HG02610 (cell line): ENCODE results near the gene SLC25A30.
"Not testable (repeated sequence)": the region's sequence is repeated elsewhere in the genome, so short reads cannot be mapped to it uniquely, and the experiment has no call there.

Source experiments
- ATAC-seq: cut with Tn5 transposase; IDR thresholded peaks from one replicate; pipeline ENCODE4 v1.9.1; 2021; ENCODE audit warnings: mild to moderate bottlenecking, moderate library complexity; ENCODE audit not compliant: unreplicated experiment

The SLC25A30 gene

GRCh38 chr13:45369116-45369515 lies 49.1 kb downstream of the SLC25A30 start:
- ATAC-seq: no peak

GRCh38 chr13:45368571-45368970 lies 49.6 kb downstream of the SLC25A30 start:
- ATAC-seq: no peak

DNA sequence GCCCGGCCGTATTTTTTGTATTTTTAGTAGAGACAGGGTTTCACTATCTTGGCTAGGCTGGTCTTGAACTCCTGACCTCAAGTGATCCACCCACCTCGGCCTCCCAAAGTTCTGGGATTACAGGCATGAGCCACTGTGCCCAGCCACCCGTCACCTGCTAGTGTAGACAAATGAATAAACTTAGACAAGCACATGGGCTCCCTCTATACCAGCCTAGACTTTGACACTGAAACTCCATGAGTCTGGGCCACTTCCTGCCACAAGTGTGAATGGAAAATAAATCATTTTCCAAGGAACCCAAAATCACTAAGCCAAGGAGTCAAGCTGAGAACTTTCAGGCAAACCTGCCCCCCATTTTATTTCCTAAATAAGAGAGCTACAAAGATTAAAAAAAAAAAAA lies 50.2 kb downstream of the SLC25A30 start:
- no peak for ATAC-seq

DNA sequence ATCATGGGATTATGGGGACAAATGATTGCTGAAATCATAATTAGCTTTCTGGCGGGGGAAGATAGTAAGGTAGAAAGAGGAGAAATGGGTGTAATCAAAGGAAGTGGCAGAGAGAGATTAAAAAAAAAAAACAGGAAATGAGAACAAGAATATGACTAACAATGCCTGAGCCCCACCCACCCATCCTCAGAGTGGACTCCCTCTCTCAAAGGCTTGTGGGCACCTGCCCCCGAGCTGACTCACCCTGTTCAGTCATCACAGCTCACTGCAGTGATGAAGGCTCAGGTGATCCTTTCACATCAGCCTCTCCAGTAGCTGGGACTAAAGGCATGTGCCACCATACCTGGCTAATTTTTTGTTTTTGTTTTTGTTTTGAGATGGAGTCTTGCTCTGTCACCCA lies 50.8 kb downstream of the SLC25A30 start:
- peak; percentile 97 for ATAC-seq

GRCh38 chr13:45365558-45365885 lies 52.7 kb downstream of the SLC25A30 start:
- ATAC-seq: no peak

DNA sequence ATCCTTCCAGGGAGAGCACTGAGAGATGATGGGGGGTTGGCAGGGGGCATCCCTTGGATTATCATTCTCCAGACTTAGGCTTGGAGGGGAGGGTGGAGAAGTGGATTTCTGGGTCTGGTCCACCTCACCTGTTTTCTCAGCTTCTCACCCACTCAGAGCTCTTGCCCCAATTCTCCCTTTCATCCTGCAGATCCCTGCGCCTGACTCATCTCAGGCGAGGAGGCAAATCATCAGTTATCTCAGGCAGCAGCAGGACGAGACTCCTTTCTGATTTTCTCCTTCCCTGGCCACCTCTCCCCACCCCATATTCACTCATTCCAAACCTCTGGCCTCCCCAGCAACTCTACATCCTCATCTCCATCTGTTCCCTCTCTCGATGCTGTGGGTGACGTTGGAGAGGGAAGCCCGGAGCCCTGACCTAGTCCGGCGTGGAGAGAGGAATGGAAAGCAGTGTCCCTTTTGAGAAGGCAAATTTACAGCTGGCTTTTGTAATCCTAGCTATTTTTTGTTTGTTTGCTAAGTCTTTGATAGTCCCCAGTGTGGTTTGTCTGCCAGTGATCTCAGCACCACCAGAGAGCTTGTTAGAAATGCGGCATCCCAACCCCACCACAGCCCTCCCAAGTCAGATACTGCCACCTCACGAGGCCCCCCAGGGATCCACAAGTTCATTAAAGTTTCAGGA lies 53.2 kb downstream of the SLC25A30 start:
- no peak for ATAC-seq

DNA sequence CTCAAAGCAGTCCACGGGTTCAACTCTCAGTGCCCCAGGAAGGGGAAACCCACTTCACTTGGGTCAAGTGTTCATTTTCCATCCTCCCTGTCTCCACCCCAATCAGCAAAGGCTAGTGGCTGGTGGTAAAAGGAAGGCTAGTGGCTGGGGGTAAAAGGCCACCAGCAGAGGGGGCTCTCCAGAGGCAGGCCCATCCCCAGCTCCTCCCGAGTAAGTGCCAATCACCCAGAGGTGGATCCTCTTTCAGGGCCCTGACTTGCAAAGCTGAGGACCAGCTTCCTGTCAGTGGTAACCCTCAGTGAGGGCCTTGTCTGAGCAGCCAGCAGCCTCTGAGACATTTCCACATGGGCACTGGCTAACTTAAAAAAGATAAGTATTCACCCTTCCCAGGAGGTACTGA lies 55.2 kb downstream of the SLC25A30 start:
- no peak for ATAC-seq

DNA sequence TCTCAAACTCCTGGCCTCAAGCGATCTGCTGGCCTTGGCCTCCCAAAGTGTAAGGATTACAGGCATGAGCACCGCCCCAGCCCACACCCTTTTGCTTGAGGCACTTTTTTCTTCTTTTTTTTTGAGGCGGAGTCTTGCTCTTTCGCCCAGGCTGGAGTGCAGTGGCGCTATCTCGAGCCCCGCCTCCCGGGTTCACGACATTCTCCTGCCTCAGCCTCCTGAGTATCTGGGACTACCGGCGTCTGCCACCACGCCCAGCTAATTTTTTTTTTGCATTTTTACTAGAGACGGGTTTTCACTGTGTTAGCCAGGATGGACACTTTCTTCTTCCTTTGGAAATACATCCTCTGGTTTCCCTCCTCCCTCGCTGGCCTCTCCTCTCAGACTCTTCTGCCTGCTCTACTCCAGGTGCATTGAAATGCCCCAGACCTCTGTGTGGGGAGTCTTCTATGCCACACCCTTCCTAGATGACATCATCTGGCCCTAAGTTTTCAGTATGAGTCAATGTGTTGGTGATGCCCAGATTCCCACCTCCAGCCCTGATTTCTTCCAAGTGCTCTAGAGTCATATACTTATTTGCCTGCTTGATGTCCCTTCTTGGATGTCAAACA lies 56.5 kb downstream of the SLC25A30 start:
- ATAC-seq: no peak

DNA sequence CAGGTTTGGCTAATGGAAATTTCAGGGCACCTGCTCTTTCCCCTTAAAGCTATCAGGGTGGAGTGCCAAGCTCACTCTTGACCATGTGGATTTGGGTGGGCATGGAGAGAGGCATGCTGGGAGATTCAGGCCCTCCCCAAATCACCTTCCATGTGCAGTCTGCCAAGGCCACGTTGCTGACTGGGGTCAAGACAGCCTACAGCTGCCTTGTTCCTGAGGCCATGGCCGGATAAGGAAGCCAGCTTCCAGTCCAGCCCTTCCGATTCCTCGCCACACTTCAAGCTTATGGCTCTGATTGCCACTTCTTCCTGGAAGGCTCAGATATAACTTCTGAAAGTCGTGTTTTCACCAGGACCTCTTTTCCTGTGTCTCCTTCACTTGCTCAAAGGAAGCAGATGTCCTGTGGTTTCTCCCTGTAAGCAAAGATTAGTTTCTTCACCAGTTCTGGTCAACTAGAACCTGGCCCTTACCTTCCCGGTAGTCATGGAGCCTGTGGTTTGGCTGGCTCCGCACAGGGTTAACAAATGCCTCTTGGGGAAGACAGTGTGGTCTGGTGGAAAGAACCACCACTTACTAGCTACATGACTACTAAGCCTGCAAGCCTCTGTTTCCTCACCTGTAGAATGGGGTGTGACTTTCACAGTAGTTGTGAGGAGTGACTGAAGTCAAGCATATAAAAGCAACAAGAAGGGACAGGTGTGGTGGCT lies 61.1 kb downstream of the SLC25A30 start:
- peak; percentile 44 for ATAC-seq

- no peak for ATAC-seq
These were observed 64.3 kb downstream of the SLC25A30 start for GRCh38 chr13:45353895-45354294.

DNA sequence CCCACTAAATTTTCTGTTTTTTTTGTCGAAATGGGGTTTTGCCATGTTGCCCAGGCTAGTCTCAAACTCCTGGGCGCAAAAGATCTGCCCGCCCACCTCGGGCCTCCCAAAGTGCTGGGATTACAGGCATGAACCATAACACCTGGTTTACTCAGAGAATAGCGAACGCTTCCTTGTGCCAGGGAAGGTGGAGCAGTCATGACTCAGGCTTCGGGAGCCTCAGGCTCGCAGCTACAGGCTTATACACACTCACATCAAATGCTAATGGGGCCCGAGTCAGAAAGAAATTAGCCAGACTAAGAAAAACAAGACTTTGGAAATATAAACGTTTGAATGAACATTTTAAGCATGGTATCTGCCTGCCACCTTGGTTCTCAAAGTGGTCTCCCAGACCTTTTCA lies 66.1 kb downstream of the SLC25A30 start:
- ATAC-seq: no peak

DNA sequence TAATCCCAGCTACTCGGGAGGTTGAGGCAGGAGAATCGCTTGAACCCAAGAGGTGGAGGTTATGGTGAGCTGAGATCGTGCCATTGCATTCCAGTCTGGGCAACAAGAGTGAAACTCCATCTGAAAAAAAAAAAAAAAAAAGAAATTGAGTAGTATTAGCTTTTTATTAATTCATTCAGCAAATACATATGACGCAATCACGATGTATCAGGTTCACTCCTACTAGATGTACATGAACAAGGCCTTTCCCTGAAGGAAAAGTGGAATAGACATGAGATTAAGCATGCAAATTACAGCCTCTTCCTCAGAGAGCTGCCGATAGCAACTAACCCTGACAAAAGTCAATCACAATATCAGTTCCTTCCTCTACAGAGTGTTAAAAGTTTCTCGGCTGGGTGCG lies 68.0 kb downstream of the SLC25A30 start:
- no peak for ATAC-seq

DNA sequence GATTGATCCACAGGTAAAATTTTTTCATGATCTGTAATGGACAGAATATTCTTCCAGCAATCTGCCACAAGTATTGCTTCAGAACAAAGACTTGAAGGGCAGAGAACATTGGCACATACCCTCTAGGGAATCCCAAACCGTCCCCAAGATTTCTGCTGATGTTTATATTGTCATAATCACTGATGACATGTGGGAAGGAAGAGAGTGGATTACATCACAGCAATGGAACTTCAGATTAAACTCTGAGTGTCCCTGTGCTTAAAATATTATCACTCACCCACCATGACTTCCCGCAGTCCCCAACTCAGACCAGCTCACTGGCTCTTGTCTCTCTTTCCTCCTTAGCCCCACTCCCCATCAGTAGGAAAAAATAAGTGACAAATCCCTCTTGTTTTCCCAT lies 68.7 kb downstream of the SLC25A30 start:
- no peak for ATAC-seq

- not testable (repeated sequence) for ATAC-seq
These were observed 74.1 kb downstream of the SLC25A30 start for GRCh38 chr13:45344064-45344463.
